ENCODE results near the gene ATF3.
"Not testable (repeated sequence)": the region's sequence is repeated elsewhere in the genome, so short reads cannot be mapped to it uniquely, and the experiment has no call there.

The ATF3 gene

DNA sequence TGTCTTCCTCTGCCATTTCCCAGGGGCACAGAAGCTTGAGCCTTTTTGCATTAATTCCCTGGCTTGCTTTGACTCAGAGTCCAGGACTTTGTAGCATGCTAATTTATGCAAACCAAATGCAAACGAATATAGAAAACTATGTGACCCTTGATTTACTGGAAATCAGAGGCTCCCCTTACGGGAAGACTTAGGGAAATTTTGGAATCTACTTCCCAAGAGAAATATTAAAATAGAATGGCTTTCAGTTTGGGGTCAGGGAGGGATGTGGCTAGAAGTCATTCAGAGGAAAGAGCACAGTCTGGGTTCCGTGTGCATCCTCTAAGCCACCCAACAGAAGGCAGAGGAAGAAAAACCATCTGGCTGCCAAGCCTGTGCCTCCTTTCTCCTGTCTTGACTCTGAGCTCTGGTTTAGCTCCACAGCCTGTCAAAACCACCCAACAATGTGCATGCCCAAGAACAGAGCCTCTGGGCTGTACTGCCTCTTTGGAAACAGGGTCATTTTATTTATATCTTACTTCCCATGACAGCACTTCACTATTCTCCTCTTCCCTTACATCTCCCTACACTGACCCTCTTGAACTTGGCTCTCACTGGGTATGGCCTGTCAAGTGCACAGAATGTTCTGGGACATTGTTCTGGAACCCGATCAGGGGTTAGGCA lies 30.1 kb downstream of the ATF3 start:
- Mint-ChIP-seq H3K9me3 (peaks cover 20% of the 10 kb centered on the region), H3K27ac (no peak overlapping the region), H3K27me3 (ENCODE audit: low read depth, poor library complexity) (peaks cover 26% of the 10 kb centered on the region), H3K4me1 (no peaks in the 10 kb centered on the region), H3K4me3 (no peak overlapping the region), H3K36me3 (ENCODE audit: low read depth) (no peaks in the 10 kb centered on the region)
- TF ChIP-seq, protein P1, sequence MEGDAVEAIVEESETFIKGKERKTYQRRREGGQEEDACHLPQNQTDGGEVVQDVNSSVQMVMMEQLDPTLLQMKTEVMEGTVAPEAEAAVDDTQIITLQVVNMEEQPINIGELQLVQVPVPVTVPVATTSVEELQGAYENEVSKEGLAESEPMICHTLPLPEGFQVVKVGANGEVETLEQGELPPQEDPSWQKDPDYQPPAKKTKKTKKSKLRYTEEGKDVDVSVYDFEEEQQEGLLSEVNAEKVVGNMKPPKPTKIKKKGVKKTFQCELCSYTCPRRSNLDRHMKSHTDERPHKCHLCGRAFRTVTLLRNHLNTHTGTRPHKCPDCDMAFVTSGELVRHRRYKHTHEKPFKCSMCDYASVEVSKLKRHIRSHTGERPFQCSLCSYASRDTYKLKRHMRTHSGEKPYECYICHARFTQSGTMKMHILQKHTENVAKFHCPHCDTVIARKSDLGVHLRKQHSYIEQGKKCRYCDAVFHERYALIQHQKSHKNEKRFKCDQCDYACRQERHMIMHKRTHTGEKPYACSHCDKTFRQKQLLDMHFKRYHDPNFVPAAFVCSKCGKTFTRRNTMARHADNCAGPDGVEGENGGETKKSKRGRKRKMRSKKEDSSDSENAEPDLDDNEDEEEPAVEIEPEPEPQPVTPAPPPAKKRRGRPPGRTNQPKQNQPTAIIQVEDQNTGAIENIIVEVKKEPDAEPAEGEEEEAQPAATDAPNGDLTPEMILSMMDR (IDR thresholded peaks at IDR 0.05): no peak
- DNase-seq: no peak

DNA sequence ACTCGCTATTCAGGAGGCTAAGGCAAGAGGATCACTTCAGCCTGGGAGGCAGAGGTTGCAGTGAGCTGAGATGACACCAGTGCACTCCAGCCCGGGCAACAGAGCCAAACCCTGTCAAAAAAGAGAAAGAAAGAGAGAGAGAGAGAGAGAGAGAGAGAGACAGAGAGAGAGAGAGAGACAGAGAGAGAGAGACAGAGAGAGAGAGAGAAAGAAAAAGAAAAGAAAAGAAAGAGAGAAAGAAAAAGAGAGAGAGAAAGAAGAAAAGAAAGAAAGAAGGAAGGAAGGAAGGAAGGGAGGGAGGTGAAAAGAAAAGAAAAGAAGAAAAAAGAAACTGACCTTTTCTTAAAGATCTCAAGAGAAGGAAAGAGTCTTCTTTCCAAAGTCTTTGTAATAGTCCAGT lies 31.0 kb downstream of the ATF3 start:
- not testable (repeated sequence) for H3K27ac Mint-ChIP-seq

DNA sequence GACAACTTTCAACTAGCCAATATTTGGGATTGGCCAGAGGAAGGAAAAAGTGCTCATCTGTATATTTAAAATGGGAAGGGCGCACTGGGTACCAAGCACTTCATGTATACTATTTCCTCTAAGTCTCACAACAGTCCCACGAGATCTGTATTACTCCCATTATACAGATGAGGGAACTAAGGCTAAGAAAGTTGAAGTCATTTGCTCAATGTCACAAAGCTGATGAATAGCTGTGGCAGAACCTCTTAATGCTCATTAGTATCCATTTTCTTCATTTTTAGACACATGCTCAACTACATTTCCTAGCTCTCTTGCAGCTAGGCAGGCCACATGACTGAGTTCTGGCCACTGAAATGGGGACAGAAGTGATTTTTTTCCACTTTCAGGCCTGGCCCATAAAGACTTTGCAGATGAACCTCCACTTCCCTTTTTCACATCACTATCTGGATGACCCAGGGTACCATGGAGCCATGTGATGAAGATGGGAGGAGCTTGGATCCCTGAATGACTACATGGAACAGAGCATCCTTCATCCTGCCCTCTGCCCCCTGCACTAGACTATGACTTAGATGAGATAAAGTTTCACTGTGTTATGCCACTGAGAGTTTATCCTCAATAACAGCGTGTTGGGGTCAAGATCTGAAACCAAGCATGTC lies 31.8 kb downstream of the ATF3 start:
- H3K4me3 Mint-ChIP-seq: no peak overlapping the region
- H3K27ac Mint-ChIP-seq: no peak overlapping the region
- peaks cover 38% of the 10 kb centered on the region for H3K27me3 Mint-ChIP-seq (ENCODE audit: low read depth, poor library complexity)
- DNase-seq: no peak
- no peaks in the 10 kb centered on the region for H3K36me3 Mint-ChIP-seq (ENCODE audit: low read depth)
- peaks cover 10% of the 10 kb centered on the region for H3K9me3 Mint-ChIP-seq
- TF ChIP-seq, protein P1 (IDR thresholded peaks at IDR 0.05): no peak
- H3K4me1 Mint-ChIP-seq: peaks cover 3% of the 10 kb centered on the region

More for the DNA sequence above, 31.0 kb downstream of the ATF3 start:
- H3K4me3 Mint-ChIP-seq; H3K36me3 Mint-ChIP-seq (ENCODE audit: low read depth); DNase-seq; H3K4me1 Mint-ChIP-seq: not testable (repeated sequence)
- H3K27me3 Mint-ChIP-seq (ENCODE audit: low read depth, poor library complexity): peaks cover 30% of the 10 kb centered on the region
- peaks cover 16% of the 10 kb centered on the region for H3K9me3 Mint-ChIP-seq

DNA sequence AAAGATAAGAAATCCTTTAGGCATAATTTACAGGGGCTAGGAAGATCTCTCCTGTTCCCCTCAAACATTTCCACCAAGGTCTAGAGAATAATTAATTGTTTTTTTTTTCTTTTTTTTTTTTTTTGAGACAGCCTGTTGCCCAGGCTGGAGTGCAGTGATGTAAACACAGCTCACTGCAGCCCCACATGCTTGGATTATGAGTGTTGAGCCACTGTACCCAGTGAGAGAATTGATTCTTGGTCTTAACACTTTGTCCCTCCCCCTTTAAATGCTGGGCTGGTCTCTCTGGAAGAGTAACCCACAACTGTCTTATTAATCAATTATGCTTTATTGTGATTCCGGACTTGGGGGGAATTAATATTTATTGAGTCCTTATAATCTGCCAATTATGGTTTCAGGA lies 33.4 kb downstream of the ATF3 start:
- Mint-ChIP-seq H3K4me3 (no peak overlapping the region), H3K27ac (no peak overlapping the region), H3K9me3 (peaks cover 10% of the 10 kb centered on the region), H3K36me3 (ENCODE audit: low read depth) (no peaks in the 10 kb centered on the region), H3K27me3 (ENCODE audit: low read depth, poor library complexity) (peaks cover 38% of the 10 kb centered on the region), H3K4me1 (peaks cover 10% of the 10 kb centered on the region)
- TF ChIP-seq, protein P1 (IDR thresholded peaks at IDR 0.05): no peak
- no peak for DNase-seq

DNA sequence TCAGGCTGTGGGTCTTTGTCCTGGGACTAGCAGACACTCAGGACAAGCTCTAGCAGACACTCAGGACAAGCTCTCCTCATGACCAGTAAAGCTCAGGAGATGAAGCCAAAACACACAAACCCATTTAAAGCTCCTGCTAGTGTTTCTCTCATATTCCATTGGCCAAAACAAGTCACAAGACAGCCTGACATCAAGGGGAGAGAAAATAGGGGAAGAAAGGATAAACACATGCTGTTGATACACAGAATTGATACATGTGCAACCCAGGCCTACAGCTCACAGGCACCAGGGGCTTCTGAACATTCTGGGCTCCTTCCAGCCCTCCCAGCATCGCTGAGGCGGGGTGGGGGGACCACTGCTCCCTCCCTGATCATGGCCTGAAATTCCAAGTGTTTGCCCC lies 35.3 kb downstream of the ATF3 start:
- Mint-ChIP-seq H3K27me3 (ENCODE audit: low read depth, poor library complexity) (peaks cover 30% of the 10 kb centered on the region), H3K9me3 (peaks cover 10% of the 10 kb centered on the region), H3K36me3 (ENCODE audit: low read depth) (no peaks in the 10 kb centered on the region), H3K27ac (no peak overlapping the region), H3K4me1 (peaks cover 10% of the 10 kb centered on the region), H3K4me3 (no peak overlapping the region)
- DNase-seq: no peak
- TF ChIP-seq, protein P1 (IDR thresholded peaks at IDR 0.05): no peak

DNA sequence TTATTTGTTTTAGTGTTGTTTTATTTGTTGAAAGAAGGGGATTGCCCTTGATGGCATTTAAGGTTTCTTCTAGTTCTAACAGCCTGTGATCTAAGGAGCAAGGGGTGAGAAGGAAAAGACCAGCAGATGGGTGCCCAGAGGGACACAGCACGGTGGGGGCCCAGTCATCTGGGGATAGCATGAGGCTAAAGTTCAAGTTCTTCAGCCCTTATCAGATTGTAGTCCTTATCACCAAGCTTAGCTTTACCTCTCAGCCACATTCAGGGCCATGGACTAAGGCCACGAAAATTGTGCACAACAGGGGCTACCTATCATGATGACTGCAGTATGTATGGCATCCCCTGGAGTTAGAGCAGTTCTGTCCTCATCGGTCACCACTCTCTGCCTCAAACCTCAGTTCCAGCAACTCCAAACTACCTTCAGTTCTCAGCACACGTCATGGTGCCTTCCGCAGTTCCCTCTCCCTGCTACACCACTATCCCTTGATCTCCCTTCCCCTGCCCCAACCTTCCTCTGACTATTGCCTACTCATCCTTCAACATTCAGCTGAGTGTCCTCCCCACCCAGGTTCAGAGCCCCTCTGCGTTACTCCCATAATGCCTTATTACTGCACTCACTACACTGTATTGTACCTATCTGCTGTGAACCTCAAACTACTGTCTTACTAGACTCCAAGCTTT lies 36.4 kb downstream of the ATF3 start:
- no peaks in the 10 kb centered on the region for H3K36me3 Mint-ChIP-seq (ENCODE audit: low read depth)
- peaks cover 10% of the 10 kb centered on the region for H3K4me1 Mint-ChIP-seq
- H3K27ac Mint-ChIP-seq: no peak overlapping the region
- H3K9me3 Mint-ChIP-seq: peaks cover 10% of the 10 kb centered on the region
- H3K4me3 Mint-ChIP-seq: no peak overlapping the region
- H3K27me3 Mint-ChIP-seq (ENCODE audit: low read depth, poor library complexity): peaks cover 22% of the 10 kb centered on the region
- DNase-seq: no peak
- TF ChIP-seq, protein P1 (IDR thresholded peaks at IDR 0.05): no peak
